Lung (tissue), 12 donors: ENCODE data around the gene TJP1. TPM values are rescaled to one million over a fixed set of nuclear protein-coding genes. Genes with fewer than 3 reads are reported as not detected.
A peak's percentile ranks its signal among the peaks of the same experiment; 100 is the strongest.

ENCODE experiments used
- ATAC-seq: fragments of 200-7000 bp; cut with Tn5 transposase; one replicate; pipeline ENCODE4 v1.9.1; 2020; ENCODE audit warnings: moderate number of reproducible peaks; ENCODE audit not compliant: insufficient read depth, low FRiP score
- DNase-seq, 3 donors: peaks; one replicate each; pipeline ENCODE4 v3.0.0-alpha.2; 2013 to 2017
- H3K27ac ChIP-seq, 2 donors: one replicate each; pipeline ENCODE4 v1.5.1; 2013; ENCODE audit warnings: mild to moderate bottlenecking in 2 of 2, moderate library complexity in 2 of 2, control low read depth in 1 of 2, inconsistent platforms in 1 of 2, low read depth in 1 of 2, low read length in 1 of 2
- H3K27me3 ChIP-seq, 3 donors: one replicate each; pipeline ENCODE4 v1.5.1; 2013; ENCODE audit warnings: low read length in 2 of 3; ENCODE audit not compliant: control insufficient read depth in 3 of 3, insufficient read depth in 3 of 3
- H3K36me3 ChIP-seq, 4 donors: one replicate each; pipeline ENCODE4 v1.5.1; 2013; ENCODE audit warnings: low read length in 4 of 4, mild to moderate bottlenecking in 1 of 4, moderate library complexity in 1 of 4; ENCODE audit not compliant: control insufficient read depth in 4 of 4, insufficient read depth in 4 of 4
- H3K4me1 ChIP-seq, 5 donors: one replicate each; pipeline ENCODE4 v1.5.1; 2013; ENCODE audit warnings: low read length in 5 of 5, mild to moderate bottlenecking in 2 of 5, moderate library complexity in 1 of 5; ENCODE audit not compliant: control insufficient read depth in 5 of 5, insufficient read depth in 5 of 5
- H3K4me3 ChIP-seq: one replicate; pipeline ENCODE4 v1.5.1; 2013; ENCODE audit warnings: mild to moderate bottlenecking, control low read depth, moderate library complexity
- H3K9ac ChIP-seq, 2 donors: one replicate each; pipeline ENCODE4 v1.5.1; 2013; ENCODE audit warnings: low read length in 2 of 2, control low read depth in 1 of 2; ENCODE audit not compliant: insufficient read depth in 1 of 2
- H3K9me3 ChIP-seq, 4 donors: one replicate each; pipeline ENCODE4 v1.5.1; 2013; ENCODE audit warnings: low read length in 3 of 4, mild to moderate bottlenecking in 1 of 4, moderate library complexity in 1 of 4; ENCODE audit not compliant: control insufficient read depth in 4 of 4, insufficient read depth in 3 of 4
- WGBS, 2 donors: extraction: QIAGEN DNeasy Blood & Tissue Kit; methylation state at CpG; one replicate each; pipeline ENCODE4 v1.1.7; 2013; 5-methylcytosine and 5-hydroxymethylcytosine counted together
- polyA plus RNA-seq, 2 donors: library from polyadenylated mRNA; stranded (reverse); fragments of 200-250 nt; gene quantifications; one replicate each; pipeline ENCODE4 v1.2.1, GENCODE V29; 2013
- total RNA-seq, 2 donors: library from RNA; depleted of rRNA in 1 of 2; stranded (reverse); fragments of >200 nt in 1 of 2; gene quantifications; one replicate each; pipeline ENCODE4 v1.2.1, GENCODE V29; 2014 to 2021
- TF ChIP-seq, protein P1 (sequence below): IDR thresholded peaks from 2 replicates; pipeline ENCODE4 v1.5.1; 2012; ENCODE audit warnings: mild to moderate bottlenecking; ENCODE audit errors: control extremely low read depth, extremely low read depth
- donor health status: control.
- donor health status: control.
- donor health status: Bipolar disorder and iron deficiency.
- donor health status: healthy.
- donor health status: DM: yes; HTN: yes; CAD: no.

Gene TJP1
- total and polyA plus RNA-seq, 4 donors, result 20.6 to 211 (median 53.8) TPM

DNA sequence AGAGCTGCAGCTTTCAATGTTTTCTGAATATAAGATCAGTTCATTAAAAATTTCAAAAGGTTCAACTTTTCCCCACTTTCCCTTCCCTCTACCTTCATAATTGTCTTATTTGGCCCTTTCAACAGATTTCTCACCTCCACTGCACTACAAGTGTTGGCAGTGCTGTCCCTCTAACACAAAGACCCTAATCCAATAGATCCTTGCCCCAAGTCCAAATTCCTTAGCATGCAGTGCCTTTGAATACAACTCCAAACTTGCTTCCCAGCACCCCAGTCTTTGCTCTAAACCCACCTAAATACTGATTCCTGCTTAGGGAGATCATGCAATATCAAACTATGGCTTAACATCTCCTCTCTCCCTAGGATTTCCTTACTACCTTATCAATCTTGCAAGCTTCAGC lies 43.9 kb downstream of the TJP1 start:
- no peak for DNase-seq
- H3K4me3 ChIP-seq, result no peak overlapping the region
- H3K27ac ChIP-seq, result no peak overlapping the region
- no peaks in the 10 kb centered on the region for H3K27me3 ChIP-seq
- no peak for ATAC-seq
- no peaks in the 10 kb centered on the region for H3K9me3 ChIP-seq
- no peaks in the 10 kb centered on the region for H3K36me3 ChIP-seq
- no peak overlapping the region for H3K9ac ChIP-seq
- TF ChIP-seq, protein P1, sequence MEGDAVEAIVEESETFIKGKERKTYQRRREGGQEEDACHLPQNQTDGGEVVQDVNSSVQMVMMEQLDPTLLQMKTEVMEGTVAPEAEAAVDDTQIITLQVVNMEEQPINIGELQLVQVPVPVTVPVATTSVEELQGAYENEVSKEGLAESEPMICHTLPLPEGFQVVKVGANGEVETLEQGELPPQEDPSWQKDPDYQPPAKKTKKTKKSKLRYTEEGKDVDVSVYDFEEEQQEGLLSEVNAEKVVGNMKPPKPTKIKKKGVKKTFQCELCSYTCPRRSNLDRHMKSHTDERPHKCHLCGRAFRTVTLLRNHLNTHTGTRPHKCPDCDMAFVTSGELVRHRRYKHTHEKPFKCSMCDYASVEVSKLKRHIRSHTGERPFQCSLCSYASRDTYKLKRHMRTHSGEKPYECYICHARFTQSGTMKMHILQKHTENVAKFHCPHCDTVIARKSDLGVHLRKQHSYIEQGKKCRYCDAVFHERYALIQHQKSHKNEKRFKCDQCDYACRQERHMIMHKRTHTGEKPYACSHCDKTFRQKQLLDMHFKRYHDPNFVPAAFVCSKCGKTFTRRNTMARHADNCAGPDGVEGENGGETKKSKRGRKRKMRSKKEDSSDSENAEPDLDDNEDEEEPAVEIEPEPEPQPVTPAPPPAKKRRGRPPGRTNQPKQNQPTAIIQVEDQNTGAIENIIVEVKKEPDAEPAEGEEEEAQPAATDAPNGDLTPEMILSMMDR, result no peak
- H3K4me1 ChIP-seq, result peaks cover 0 to 32% (median 0%) of the 10 kb centered on the region in 5 donors

DNA sequence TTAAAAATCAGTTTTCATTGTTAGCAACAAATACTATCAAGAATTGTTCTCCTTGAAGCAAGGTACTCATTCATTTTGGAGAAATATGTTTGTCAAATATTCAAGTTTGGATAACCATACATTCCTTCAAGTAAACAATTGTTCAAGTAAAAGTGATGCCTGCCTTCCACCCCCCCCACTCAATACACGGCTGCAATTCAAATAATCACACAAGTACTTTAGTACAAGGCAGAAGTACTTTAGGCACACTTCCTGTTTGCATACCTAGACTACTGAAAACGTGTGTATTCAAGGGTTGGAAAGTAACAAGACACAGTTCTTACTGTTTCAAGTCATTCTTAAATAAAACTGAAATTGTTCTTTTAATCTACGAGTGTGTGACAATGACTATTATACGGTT lies 45.4 kb downstream of the TJP1 start:
- no peak overlapping the region for H3K4me3 ChIP-seq
- WGBS, 2 donors, result 43 to 55% methylated on average over 4 of the region's 4 CpGs
- H3K9ac ChIP-seq, result no peak overlapping the region
- peaks cover 0 to 4% (median 1%) of the 10 kb centered on the region in 4 donors for H3K36me3 ChIP-seq
- DNase-seq (peak in 2 of 3 donors; percentile 18 to 41), ATAC-seq (no peak)
- no peak overlapping the region for H3K27ac ChIP-seq
- H3K9me3 ChIP-seq, result no peaks in the 10 kb centered on the region
- H3K27me3 ChIP-seq, result no peaks in the 10 kb centered on the region
- TF ChIP-seq, protein P1, result no peak
- peaks cover 0 to 29% (median 0%) of the 10 kb centered on the region in 5 donors for H3K4me1 ChIP-seq

DNA sequence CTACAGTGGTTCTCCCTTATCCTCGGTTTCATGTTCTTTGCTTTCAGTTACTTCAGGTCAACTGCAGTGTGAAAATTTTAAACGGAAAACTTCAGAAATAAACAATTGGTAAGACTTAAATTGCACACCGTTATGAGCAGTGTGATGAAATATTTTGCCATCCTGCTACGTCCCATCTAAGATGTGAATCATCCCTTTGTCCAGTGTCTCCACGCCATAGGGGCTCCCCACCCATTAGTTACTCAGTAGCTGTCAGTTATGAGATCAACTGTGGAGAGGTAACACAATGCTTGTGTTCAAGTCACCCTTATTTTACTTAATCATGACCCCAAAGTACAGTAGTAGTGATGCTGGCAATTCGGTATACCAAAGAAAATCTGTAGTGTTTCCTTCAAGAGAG lies 47.4 kb downstream of the TJP1 start:
- no peaks in the 10 kb centered on the region for H3K27me3 ChIP-seq
- H3K27ac ChIP-seq, result no peak overlapping the region
- TF ChIP-seq, protein P1, result no peak
- no peak overlapping the region for H3K9ac ChIP-seq
- DNase-seq (no peak), ATAC-seq (no peak)
- WGBS, 2 donors, result 73 to 74% methylated on average over 6 of the region's 6 CpGs
- H3K36me3 ChIP-seq, result peaks cover 3 to 10% (median 4%) of the 10 kb centered on the region in 4 donors
- H3K4me1 ChIP-seq, result peaks cover 0 to 28% (median 2%) of the 10 kb centered on the region in 5 donors
- H3K4me3 ChIP-seq, result no peak overlapping the region
- H3K9me3 ChIP-seq, result no peaks in the 10 kb centered on the region

DNA sequence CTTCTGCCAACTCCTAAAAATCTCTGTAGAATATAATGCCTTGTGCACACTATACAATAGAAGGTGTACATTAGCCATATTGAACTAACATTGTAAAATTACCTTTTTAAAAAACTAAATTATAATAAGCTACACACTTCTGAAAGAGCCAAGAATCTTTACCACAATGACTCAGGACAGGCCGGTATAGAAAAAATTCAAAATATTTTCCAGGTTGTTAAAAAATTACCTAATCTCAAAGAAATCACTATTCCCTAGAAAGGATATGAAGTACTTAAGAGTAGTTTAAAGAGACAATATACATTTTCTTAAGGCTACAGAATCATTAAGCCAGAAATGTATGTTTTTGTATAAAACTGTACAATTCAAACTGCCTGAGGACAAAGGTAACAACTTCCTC lies 48.5 kb downstream of the TJP1 start:
- 60 to 67% methylated on average over 1 of the region's 1 CpG for WGBS, 2 donors

More for the DNA sequence above, 48.5 kb downstream of the TJP1 start:
- Histone ChIP-seq H3K9ac (no peak overlapping the region), H3K4me3 (no peak overlapping the region), H3K27ac (no peak overlapping the region), H3K9me3 (no peaks in the 10 kb centered on the region), H3K27me3 (no peaks in the 10 kb centered on the region), H3K36me3 (peaks cover 3 to 18% (median 9%) of the 10 kb centered on the region in 4 donors), H3K4me1 (peaks cover 0 to 22% (median 2%) of the 10 kb centered on the region in 5 donors)
- ATAC-seq, result no peak
- TF ChIP-seq, protein P1, result no peak
- no peak for DNase-seq
